ENCODE data around the gene APH1A. TPM values are rescaled to one million over a fixed set of nuclear protein-coding genes. Genes with fewer than 3 reads are reported as not detected.

Gene APH1A
- total and polyA plus RNA-seq, 9 of the 15 experiments (the other 6 are each of a cell fraction or from before 2014, with no cell fraction given): 5.6 to 123 (median 77.0) TPM

GRCh38 chr1:150281758-150282557, 13.1 kb upstream of the APH1A start, which contains the start of gene CIART (continued):
- TF ChIP-seq SNRNP70 (optimal IDR thresholded peaks at IDR 0.05; ENCODE audit: low read depth, low read length) (no peak), E2F6 (IDR thresholded peaks at IDR 0.05; ENCODE audit: borderline replicate concordance in 1 of 2, extremely low read depth in 1 of 2, insufficient read depth in 1 of 2, insufficient read length in 1 of 2, low read depth in 1 of 2, low read length in 1 of 2, poor library complexity in 1 of 2, severe bottlenecking in 1 of 2) (peak in 1 of 2 experiments; percentile 57), MAFK (IDR thresholded peaks at IDR 0.05; ENCODE audit: low read length) (no peak), MNT (conservative IDR thresholded peaks at IDR 0.05) (peak; percentile 40 to 44; a peak in 2 of 4 replicates), HINFP (tag; conservative IDR thresholded peaks at IDR 0.05; ENCODE audit: low read depth) (no peak), BHLHE40 (IDR thresholded peaks at IDR 0.05; ENCODE audit: low read length) (peak; percentile 80)

Data from K562 (cell line).